IMR-90 (cell line): ENCODE data around the gene OR14I1. TPM values are rescaled to one million over a fixed set of nuclear protein-coding genes. Genes with fewer than 3 reads are reported as not detected.

Experiments
- ATAC-seq: fragments of 200-7000 bp; cut with Tn5 transposase; 2 replicates; pipeline ENCODE4 v1.9.1; 2020; ENCODE audit warnings: low read depth, mild to moderate bottlenecking, moderate library complexity
- BruUV-seq: library from RNA; stranded (reverse); fragments of 400-500 nt; replicated peaks from 2 replicates; lab custom pipeline; 2021; lab: Mats Ljungman, UMichigan
- CTCF ChIA-PET: fragments of 300-600 bp; formaldehyde crosslinking; extraction: SDS; loops from one replicate; lab custom pipeline; 2021; ENCODE audit warnings: antibody characterized with exemption; lab: Yijun Ruan, JAX
- POLR2A ChIA-PET: fragments of 300-600 bp; sonication (Branson Sonifier 250); formaldehyde crosslinking; loops from one replicate; lab custom pipeline; 2022; ENCODE audit warnings: antibody characterized with exemption; ENCODE audit not compliant: unreplicated experiment; lab: Charles Lee
- DNase-seq: peaks from one replicate; pipeline ENCODE4 v3.0.0; 2013
- H2AFZ ChIP-seq: replicated peaks from 2 replicates; pipeline ENCODE3; 2013; ENCODE audit warnings: low read length, mild to moderate bottlenecking; ENCODE audit not compliant: poor library complexity
- H2AK5ac ChIP-seq: 2 replicates; pipeline ENCODE4 v1.6.1; 2013; ENCODE audit warnings: low read depth, low read length, inconsistent platforms
- H2AK9ac ChIP-seq: replicated peaks from 2 replicates; pipeline ENCODE3; 2013; ENCODE audit warnings: mild to moderate bottlenecking, low read depth, low read length, moderate library complexity; ENCODE audit not compliant: poor library complexity
- H2BK120ac ChIP-seq: 2 replicates; pipeline ENCODE4 v1.6.1; 2013; ENCODE audit warnings: low read depth, low read length, inconsistent platforms
- H2BK15ac ChIP-seq: 3 replicates; pipeline ENCODE4 v1.6.1; 2013; ENCODE audit warnings: low read depth, low read length, inconsistent platforms
- H2BK20ac ChIP-seq: 2 replicates; pipeline ENCODE4 v1.6.1; 2013; ENCODE audit warnings: low read depth, mild to moderate bottlenecking, inconsistent platforms, low read length, moderate library complexity
- H2BK5ac ChIP-seq: 2 replicates; pipeline ENCODE4 v1.6.1; 2013; ENCODE audit warnings: mild to moderate bottlenecking, low read depth, low read length, inconsistent platforms; ENCODE audit not compliant: poor library complexity, severe bottlenecking
- H3K14ac ChIP-seq: replicated peaks from 2 replicates; pipeline ENCODE4 v1.6.1; 2013; ENCODE audit warnings: low read depth, low read length, inconsistent platforms
- H3K18ac ChIP-seq: 2 replicates; pipeline ENCODE4 v1.6.1; 2013; ENCODE audit warnings: low read depth, low read length, control low read depth
- H3K23ac ChIP-seq: 2 replicates; pipeline ENCODE4 v1.6.1; 2013; ENCODE audit warnings: low read depth, low read length, inconsistent platforms
- H3K27ac ChIP-seq: 2 replicates; pipeline ENCODE4 v1.5.1; 2013; ENCODE audit warnings: mild to moderate bottlenecking, control low read depth, low read length; ENCODE audit not compliant: insufficient read depth
- H3K27me3 ChIP-seq: 2 replicates; pipeline ENCODE4 v1.6.1; 2013; ENCODE audit warnings: low read length; ENCODE audit not compliant: control insufficient read depth, insufficient read depth
- H3K36me3 ChIP-seq: 2 replicates; pipeline ENCODE4 v1.6.1; 2013; ENCODE audit warnings: low read length, mixed read lengths; ENCODE audit not compliant: control insufficient read depth, insufficient read depth
- H3K4ac ChIP-seq: 2 replicates; pipeline ENCODE4 v1.6.1; 2013; ENCODE audit warnings: low read depth, low read length, inconsistent platforms
- H3K4me1 ChIP-seq: 2 replicates; pipeline ENCODE4 v1.6.1; 2013; ENCODE audit warnings: low read length, mixed read lengths; ENCODE audit not compliant: control insufficient read depth, insufficient read depth
- H3K4me2 ChIP-seq: 2 replicates; pipeline ENCODE4 v1.6.1; 2013; ENCODE audit warnings: low read depth, mild to moderate bottlenecking, control low read depth, low read length, moderate library complexity
- H3K4me3 ChIP-seq: 2 replicates; pipeline ENCODE4 v1.5.1; 2013; ENCODE audit warnings: low read depth, mild to moderate bottlenecking, control low read depth, low read length, moderate library complexity; ENCODE audit not compliant: insufficient read depth
- H3K56ac ChIP-seq: 2 replicates; pipeline ENCODE4 v1.6.1; 2013; ENCODE audit warnings: low read length, inconsistent platforms; ENCODE audit not compliant: insufficient read depth; ENCODE audit errors: extremely low read depth
- H3K79me1 ChIP-seq, 2 experiments: 2 replicates each; pipeline ENCODE4 v1.6.1; 2013; ENCODE audit warnings: low read length in 2 of 2, inconsistent platforms in 1 of 2, low read depth in 1 of 2
- H3K9ac ChIP-seq: 2 replicates; pipeline ENCODE4 v1.6.1; 2013; ENCODE audit warnings: low read depth, low read length, control low read depth
- H3K9me1 ChIP-seq: 2 replicates; pipeline ENCODE4 v1.6.1; 2013; ENCODE audit warnings: low read length, inconsistent platforms; ENCODE audit not compliant: insufficient read depth
- H3K9me3 ChIP-seq: 2 replicates; pipeline ENCODE4 v1.6.1; 2013; ENCODE audit warnings: low read length; ENCODE audit not compliant: control insufficient read depth, insufficient read depth
- H4K20me1 ChIP-seq: 2 replicates; pipeline ENCODE4 v1.6.1; 2013; ENCODE audit warnings: low read length, inconsistent platforms; ENCODE audit not compliant: insufficient read depth
- H4K5ac ChIP-seq: 2 replicates; pipeline ENCODE4 v1.6.1; 2013; ENCODE audit warnings: mild to moderate bottlenecking, low read depth, low read length, control low read depth
- H4K8ac ChIP-seq, 2 experiments: 2 replicates each; pipeline ENCODE4 v1.6.1; 2013; ENCODE audit warnings: low read depth in 2 of 2, low read length in 2 of 2, control low read depth in 1 of 2, inconsistent platforms in 1 of 2
- H4K91ac ChIP-seq: 2 replicates; pipeline ENCODE4 v1.6.1; 2013; ENCODE audit warnings: low read depth, low read length, inconsistent platforms; ENCODE audit not compliant: insufficient read depth
- WGBS, 2 experiments: methylation state at CpG; one replicate each; pipeline versions ENCODE4 v1.1.5 to v1.1.7; 2013; ENCODE audit warnings: missing lambda C conversion rate in 2 of 2; ENCODE audit not compliant: insufficient read length in 1 of 2; ENCODE audit errors: extremely low coverage in 2 of 2; 5-methylcytosine and 5-hydroxymethylcytosine counted together
- dilution Hi-C: fragments of 300-500 bp; cut with HindIII; formaldehyde crosslinking; loops from one replicate; pipeline ENCODE4 v1.14.3; 2018; ENCODE audit warnings: low sequenced_read_pairs; ENCODE audit not compliant: unreplicated experiment
- in situ Hi-C: fragments of 300-500 bp; cut with MboI; formaldehyde crosslinking; loops from 3 replicates; pipeline ENCODE4 v1.14.3; 2019; ENCODE audit warnings: low sequenced_read_pairs, inconsistent platforms, mixed read lengths
- intact Hi-C: fragments of 100-400 bp; cut with micrococcal nuclease; formaldehyde crosslinking; loops from 2 replicates; pipeline ENCODE4 v1.10.0; 2022
- polyA plus RNA-seq, 3 experiments: library from polyadenylated mRNA; depleted of rRNA; stranded (reverse); fragments of >200 nt; gene quantifications; 2 replicates each; pipeline ENCODE4 v1.2.3, GENCODE V29; 2012; ENCODE audit warnings: low replicate concordance in 1 of 3
- total RNA-seq: library from RNA; depleted of rRNA; stranded (reverse); fragments of >200 nt; gene quantifications from 2 replicates; pipeline ENCODE4 v1.2.3, GENCODE V29; 2012
- TF ChIP-seq, protein P1 (sequence below): fragments of 150-350 bp; IDR thresholded peaks from 2 replicates; pipeline ENCODE4 v1.6.1; 2017; ENCODE audit warnings: mild to moderate bottlenecking, antibody characterized with exemption, low read length, low read depth
- TF ChIP-seq, protein P2 (sequence below): conservative IDR thresholded peaks from 2 replicates; pipeline ENCODE4 v1.5.1; 2012; ENCODE audit warnings: mild to moderate bottlenecking, low read depth, low read length, improper control_type of control experiment

The OR14I1 gene
- total and polyA plus RNA-seq, 2 of the 4 experiments (the other 2 are of a cell fraction) = not detected

DNA sequence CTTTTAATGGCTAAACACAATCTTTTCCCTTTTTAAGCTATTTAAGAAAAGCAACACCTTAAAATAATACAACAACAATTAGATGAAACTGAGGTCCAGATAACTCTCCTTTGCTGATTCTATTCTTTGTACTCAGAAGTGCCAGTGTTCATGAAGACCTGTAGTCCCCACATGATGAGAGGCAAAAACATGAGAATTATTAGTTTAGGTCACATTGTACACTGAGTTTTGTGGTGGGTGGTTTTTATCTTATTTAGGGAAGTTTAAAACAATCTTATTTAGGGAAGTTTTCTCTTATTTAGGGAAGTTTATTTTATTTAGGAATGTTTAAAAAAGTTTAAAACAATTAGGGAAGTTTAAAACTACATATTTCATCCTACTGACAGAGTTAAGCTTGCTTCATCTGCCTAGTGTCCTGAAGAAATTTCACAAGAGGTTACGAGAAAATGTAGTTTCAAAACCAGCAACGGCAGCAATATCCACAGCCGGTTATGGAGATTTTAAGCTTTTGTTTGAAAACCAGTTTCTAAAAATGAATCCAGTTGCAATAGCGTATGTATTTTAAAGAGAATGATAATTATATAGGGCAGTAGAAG lies 7.8 kb upstream of the OR14I1 start:
- Histone ChIP-seq H3K27me3 (no peaks in the 10 kb centered on the region), H3K9ac (no peak overlapping the region), H2AFZ (no peak overlapping the region), H3K9me3 (peaks cover 2% of the 10 kb centered on the region; the same call in 1 of the 2 replicates), H2BK5ac (no peak overlapping the region), H3K4ac (no peak overlapping the region), H3K4me3 (no peak overlapping the region), H3K79me1 (no peaks in the 10 kb centered on the region), H3K14ac (no peak overlapping the region), H3K23ac (no peak overlapping the region), H3K56ac (no peak overlapping the region), H3K4me1 (no peaks in the 10 kb centered on the region), H2AK9ac (no peak overlapping the region), H2BK20ac (no peak overlapping the region), H3K18ac (no peak overlapping the region), H2BK120ac (no peak overlapping the region), H3K9me1 (no peaks in the 10 kb centered on the region), H4K5ac (no peak overlapping the region), H2BK15ac (no peak overlapping the region), H4K20me1 (no peaks in the 10 kb centered on the region), H4K8ac (no peak overlapping the region), H3K4me2 (no peak overlapping the region), H2AK5ac (no peak overlapping the region), H3K27ac (no peak overlapping the region), H4K91ac (no peak overlapping the region), H3K36me3 (no peaks in the 10 kb centered on the region)
- ChIA-PET CTCF (no interaction called here), POLR2A (no interaction called here)
- no CpG with 5 or more reads among the region's 4 CpGs for WGBS, 2 experiments
- no TSS peak for BruUV-seq
- ATAC-seq = no peak
- in situ Hi-C loops = no loop called here
- intact Hi-C loops = no loop called here
- TF ChIP-seq, protein P1, sequence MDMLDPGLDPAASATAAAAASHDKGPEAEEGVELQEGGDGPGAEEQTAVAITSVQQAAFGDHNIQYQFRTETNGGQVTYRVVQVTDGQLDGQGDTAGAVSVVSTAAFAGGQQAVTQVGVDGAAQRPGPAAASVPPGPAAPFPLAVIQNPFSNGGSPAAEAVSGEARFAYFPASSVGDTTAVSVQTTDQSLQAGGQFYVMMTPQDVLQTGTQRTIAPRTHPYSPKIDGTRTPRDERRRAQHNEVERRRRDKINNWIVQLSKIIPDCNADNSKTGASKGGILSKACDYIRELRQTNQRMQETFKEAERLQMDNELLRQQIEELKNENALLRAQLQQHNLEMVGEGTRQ = no peak
- TF ChIP-seq, protein P2, sequence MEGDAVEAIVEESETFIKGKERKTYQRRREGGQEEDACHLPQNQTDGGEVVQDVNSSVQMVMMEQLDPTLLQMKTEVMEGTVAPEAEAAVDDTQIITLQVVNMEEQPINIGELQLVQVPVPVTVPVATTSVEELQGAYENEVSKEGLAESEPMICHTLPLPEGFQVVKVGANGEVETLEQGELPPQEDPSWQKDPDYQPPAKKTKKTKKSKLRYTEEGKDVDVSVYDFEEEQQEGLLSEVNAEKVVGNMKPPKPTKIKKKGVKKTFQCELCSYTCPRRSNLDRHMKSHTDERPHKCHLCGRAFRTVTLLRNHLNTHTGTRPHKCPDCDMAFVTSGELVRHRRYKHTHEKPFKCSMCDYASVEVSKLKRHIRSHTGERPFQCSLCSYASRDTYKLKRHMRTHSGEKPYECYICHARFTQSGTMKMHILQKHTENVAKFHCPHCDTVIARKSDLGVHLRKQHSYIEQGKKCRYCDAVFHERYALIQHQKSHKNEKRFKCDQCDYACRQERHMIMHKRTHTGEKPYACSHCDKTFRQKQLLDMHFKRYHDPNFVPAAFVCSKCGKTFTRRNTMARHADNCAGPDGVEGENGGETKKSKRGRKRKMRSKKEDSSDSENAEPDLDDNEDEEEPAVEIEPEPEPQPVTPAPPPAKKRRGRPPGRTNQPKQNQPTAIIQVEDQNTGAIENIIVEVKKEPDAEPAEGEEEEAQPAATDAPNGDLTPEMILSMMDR = no peak
- no peak for DNase-seq
- dilution Hi-C loops = no loop called here
